LNCaP clone FGC (cell line): Measurements from ENCODE around the gene WDR12.
"Not testable (repeated sequence)": the region's sequence is repeated elsewhere in the genome, so short reads cannot be mapped to it uniquely, and the experiment has no call there.

Experiments used
- DNase-seq: peaks from one replicate; pipeline ENCODE4 v3.0.0-alpha.2; 2011; ENCODE audit warnings: low read depth
- H3K4me3 ChIP-seq: 2 replicates; pipeline ENCODE4 v1.5.1; 2011; ENCODE audit warnings: mild to moderate bottlenecking, low read depth, low read length, control low read depth
- CTCF ChIP-seq: IDR thresholded peaks from 2 replicates; pipeline ENCODE4 v1.5.1; 2012; ENCODE audit warnings: mild to moderate bottlenecking; ENCODE audit not compliant: control insufficient read depth, insufficient read depth; ENCODE audit errors: extremely low read depth

WDR12 gene

GRCh38 chr2:202911512-202912341 lies at the start of gene WDR12, which contains the start of gene CARF:
WDR12 (minus strand) TSS chr2:202911673; CDS start chr2:202911476, 197 bp downstream.
CARF (plus strand) TSS chr2:202912275; CDS start chr2:202941903, 29,628 bp downstream.
- H3K4me3 ChIP-seq, result peak within 1 kb of the TSS; percentile 75
- DNase-seq, result peak; percentile 81
- no peak for TF ChIP-seq CTCF

- H3K4me3 ChIP-seq, result no peak overlapping the region
- DNase-seq, result no peak
- TF ChIP-seq CTCF, result no peak
Measured at GRCh38 chr2:202960524-202960923, 49.1 kb upstream of the WDR12 start.

GRCh38 chr2:202950592-202950991 lies 39.1 kb upstream of the WDR12 start:
- TF ChIP-seq CTCF, result no peak
- no peak overlapping the region for H3K4me3 ChIP-seq
- no peak for DNase-seq

GRCh38 chr2:202949333-202949732 lies 37.9 kb upstream of the WDR12 start:
- not testable (repeated sequence) for DNase-seq, H3K4me3 ChIP-seq

GRCh38 chr2:202945497-202945896 lies 34.0 kb upstream of the WDR12 start:
- no peak for TF ChIP-seq CTCF
- no peak for DNase-seq
- H3K4me3 ChIP-seq, result no peak overlapping the region

- no peak for DNase-seq
- TF ChIP-seq CTCF, result no peak
- no peak overlapping the region for H3K4me3 ChIP-seq
Measured at GRCh38 chr2:202944816-202945215, 33.3 kb upstream of the WDR12 start.

- H3K4me3 ChIP-seq, result no peak overlapping the region
- TF ChIP-seq CTCF, result no peak
- DNase-seq, result no peak
Measured at GRCh38 chr2:202944408-202944807, 32.9 kb upstream of the WDR12 start.
